IMR-90 (cell line): ENCODE measurements around the gene RUNX2.

ENCODE experiments used
- MAFK ChIP-seq: IDR thresholded peaks from 2 replicates; pipeline ENCODE4 v1.6.1; 2012; ENCODE audit warnings: low read depth, low read length, improper control_type of control experiment
- POLR2A ChIP-seq: IDR thresholded peaks from 2 replicates; pipeline ENCODE4 v1.6.1; 2012; ENCODE audit warnings: mild to moderate bottlenecking, low read depth, low read length
- TF ChIP-seq, protein P1 (sequence below): conservative IDR thresholded peaks from 2 replicates; pipeline ENCODE4 v1.5.1; 2012; ENCODE audit warnings: mild to moderate bottlenecking, low read depth, low read length, improper control_type of control experiment

- TF ChIP-seq POLR2A (no peak), MAFK (no peak)
- TF ChIP-seq, protein P1, sequence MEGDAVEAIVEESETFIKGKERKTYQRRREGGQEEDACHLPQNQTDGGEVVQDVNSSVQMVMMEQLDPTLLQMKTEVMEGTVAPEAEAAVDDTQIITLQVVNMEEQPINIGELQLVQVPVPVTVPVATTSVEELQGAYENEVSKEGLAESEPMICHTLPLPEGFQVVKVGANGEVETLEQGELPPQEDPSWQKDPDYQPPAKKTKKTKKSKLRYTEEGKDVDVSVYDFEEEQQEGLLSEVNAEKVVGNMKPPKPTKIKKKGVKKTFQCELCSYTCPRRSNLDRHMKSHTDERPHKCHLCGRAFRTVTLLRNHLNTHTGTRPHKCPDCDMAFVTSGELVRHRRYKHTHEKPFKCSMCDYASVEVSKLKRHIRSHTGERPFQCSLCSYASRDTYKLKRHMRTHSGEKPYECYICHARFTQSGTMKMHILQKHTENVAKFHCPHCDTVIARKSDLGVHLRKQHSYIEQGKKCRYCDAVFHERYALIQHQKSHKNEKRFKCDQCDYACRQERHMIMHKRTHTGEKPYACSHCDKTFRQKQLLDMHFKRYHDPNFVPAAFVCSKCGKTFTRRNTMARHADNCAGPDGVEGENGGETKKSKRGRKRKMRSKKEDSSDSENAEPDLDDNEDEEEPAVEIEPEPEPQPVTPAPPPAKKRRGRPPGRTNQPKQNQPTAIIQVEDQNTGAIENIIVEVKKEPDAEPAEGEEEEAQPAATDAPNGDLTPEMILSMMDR = no peak
Observed at GRCh38 chr6:45514454-45515230, 186.5 kb downstream of the RUNX2 start.
